Endothelial cell of umbilical vein (primary cell): ENCODE data around the gene HMG20B. TPM values are rescaled to one million over a fixed set of nuclear protein-coding genes. Genes with fewer than 3 reads are reported as not detected.

Experiments used
- BruUV-seq: library from RNA; stranded (reverse); fragments of 400-500 nt; replicated peaks from 2 replicates; lab custom pipeline; 2021; lab: Mats Ljungman, UMichigan
- CTCF ChIA-PET: fragments of 300-600, 350-600 bp; sonication (Branson Sonifier 250); formaldehyde crosslinking; loops from one replicate; lab custom pipeline; 2021; ENCODE audit warnings: antibody characterized with exemption, inconsistent platforms; lab: Charles Lee
- POLR2A ChIA-PET: fragments of 300-600, 350-600 bp; sonication (Branson Sonifier 250); formaldehyde crosslinking; loops from one replicate; lab custom pipeline; 2021; ENCODE audit warnings: antibody characterized with exemption, inconsistent platforms; lab: Charles Lee
- DNase-seq: peaks from one replicate; pipeline ENCODE4 v3.0.0-alpha.2; 2011; ENCODE audit warnings: low read depth, low spot score
- FAIRE-seq: peaks from 2 replicates; lab custom pipeline; 2011; peaks lifted over from hg19 to GRCh38; lab: Jason Lieb, UNC
- H2AFZ ChIP-seq: 2 replicates; pipeline ENCODE4 v1.6.0; 2012; ENCODE audit warnings: low read depth, low read length, control low read depth, inconsistent platforms
- H3K27ac ChIP-seq: 2 replicates; pipeline ENCODE4 v1.5.1; 2011; ENCODE audit warnings: low read depth, mild to moderate bottlenecking, control low read depth, low read length, moderate library complexity; ENCODE audit not compliant: insufficient read depth
- H3K27me3 ChIP-seq, 2 experiments: 2 replicates each; pipeline versions ENCODE4 v1.6.0 to v1.6.1; 2011; ENCODE audit warnings: low read length in 2 of 2, mixed read lengths in 1 of 2; ENCODE audit not compliant: control insufficient read depth in 2 of 2, insufficient read depth in 2 of 2
- H3K36me3 ChIP-seq, 2 experiments: 2 replicates in 1 of 2; 3 replicates in 1 of 2; pipeline ENCODE4 v1.5.1; 2011; ENCODE audit warnings: low read length in 2 of 2, mild to moderate bottlenecking in 1 of 2, moderate library complexity in 1 of 2; ENCODE audit not compliant: control insufficient read depth in 2 of 2, insufficient read depth in 2 of 2; ENCODE audit errors: extremely low read depth in 1 of 2
- H3K4me1 ChIP-seq: 3 replicates; pipeline ENCODE4 v1.5.1; 2011; ENCODE audit warnings: mild to moderate bottlenecking, low read length; ENCODE audit not compliant: control insufficient read depth, insufficient read depth; ENCODE audit errors: extremely low read depth
- H3K4me2 ChIP-seq: 2 replicates; pipeline ENCODE4 v1.6.1; 2011; ENCODE audit warnings: low read length, control low read depth, mixed read lengths; ENCODE audit not compliant: insufficient read depth
- H3K4me3 ChIP-seq, 3 experiments: fragments of 200-600 bp in 1 of 3; sonication (generic), shearing (Covaris generic) in 1 of 3; replicated peaks in 1 of 3; 2 replicates each; pipeline ENCODE4 v1.5.1; 2011 to 2016; ENCODE audit warnings: control low read depth in 3 of 3, low read length in 3 of 3, mild to moderate bottlenecking in 2 of 3, inconsistent platforms in 1 of 3, low read depth in 1 of 3, moderate library complexity in 1 of 3; ENCODE audit not compliant: insufficient read depth in 1 of 3
- H3K79me2 ChIP-seq: 2 replicates; pipeline ENCODE4 v1.6.0; 2012; ENCODE audit warnings: low read length, inconsistent platforms; ENCODE audit not compliant: control insufficient read depth, insufficient read depth
- H3K9ac ChIP-seq: replicated peaks from 2 replicates; pipeline ENCODE3; 2011; ENCODE audit warnings: low read length, control low read depth; ENCODE audit not compliant: insufficient read depth; ENCODE audit errors: extremely low read depth
- H3K9me1 ChIP-seq: replicated peaks from 3 replicates; pipeline ENCODE4 v1.6.0; 2011; ENCODE audit warnings: mild to moderate bottlenecking, low read length; ENCODE audit not compliant: control insufficient read depth, insufficient read depth; ENCODE audit errors: extremely low read depth
- H3K9me3 ChIP-seq: replicated peaks from 2 replicates; pipeline ENCODE4 v1.5.1; 2012; ENCODE audit warnings: low read length, inconsistent platforms; ENCODE audit not compliant: control insufficient read depth, insufficient read depth
- H4K20me1 ChIP-seq: replicated peaks from 2 replicates; pipeline ENCODE3; 2011; ENCODE audit warnings: mild to moderate bottlenecking, low read length; ENCODE audit not compliant: control insufficient read depth, insufficient read depth; ENCODE audit errors: extremely low read depth
- CTCF ChIP-seq, 2 donors: IDR thresholded peaks; 1 replicate in 1 of 2; 2 replicates in 1 of 2; pipeline ENCODE4 v1.5.1; 2011; ENCODE audit warnings: low read length in 2 of 2, mild to moderate bottlenecking in 2 of 2, moderate library complexity in 2 of 2, control low read depth in 1 of 2, inconsistent platforms in 1 of 2, low read depth in 1 of 2; ENCODE audit not compliant: insufficient read depth in 1 of 2; ENCODE audit errors: extremely low read depth in 1 of 2
- EZH2 ChIP-seq: IDR thresholded peaks from 2 replicates; pipeline ENCODE4 v1.6.1; 2012; ENCODE audit warnings: borderline replicate concordance, low read depth, mild to moderate bottlenecking, moderate library complexity, low read length, inconsistent platforms; ENCODE audit not compliant: severe bottlenecking
- FOS ChIP-seq: IDR thresholded peaks from 2 replicates; pipeline ENCODE4 v1.6.1; 2011; ENCODE audit warnings: mild to moderate bottlenecking, low read length, moderate library complexity, borderline replicate concordance; ENCODE audit not compliant: insufficient read depth
- GATA2 ChIP-seq: IDR thresholded peaks from 2 replicates; pipeline ENCODE4 v1.7.0; 2011; ENCODE audit warnings: low read depth, mild to moderate bottlenecking, moderate library complexity, mixed read lengths, low read length; ENCODE audit not compliant: insufficient read length, insufficient read depth
- JUN ChIP-seq: IDR thresholded peaks from 2 replicates; pipeline ENCODE4 v1.6.1; 2011; ENCODE audit warnings: borderline replicate concordance, low read depth; ENCODE audit not compliant: insufficient read length, insufficient read depth
- MYC ChIP-seq: IDR thresholded peaks from one replicate; pipeline ENCODE4 v1.6.1; 2011; ENCODE audit warnings: mild to moderate bottlenecking, low read depth, low read length
- POLR2A ChIP-seq: IDR thresholded peaks from 2 replicates; pipeline ENCODE4 v1.6.1; 2012; ENCODE audit warnings: low read depth, mild to moderate bottlenecking, control low read depth, low read length
- POLR2AphosphoS5 ChIP-seq: IDR thresholded peaks from 2 replicates; pipeline ENCODE4 v1.6.1; 2012; ENCODE audit warnings: low read depth, mild to moderate bottlenecking, control low read depth, low read length, moderate library complexity; ENCODE audit not compliant: insufficient read depth
- dilution Hi-C: fragments of 300-500 bp; cut with MboI; formaldehyde crosslinking; loops from one replicate; pipeline ENCODE4 v1.15.0; 2019; ENCODE audit warnings: low sequenced_read_pairs; ENCODE audit not compliant: extremely low pct_ligation_motif_present
- intact Hi-C: fragments of 100-400 bp; cut with micrococcal nuclease; formaldehyde crosslinking; loops from one replicate; pipeline ENCODE4 v1.10.0; 2022
- polyA plus RNA-seq, 4 experiments: library from polyadenylated mRNA; depleted of rRNA in 3 of 4; stranded (reverse) in 3 of 4; unstranded in 1 of 4; fragments of >200 nt; gene quantifications; 2 replicates each; pipeline versions ENCODE4 v1.2.1 to v1.2.3, GENCODE V29; 2011 to 2012; ENCODE audit warnings: missing spikeins in 1 of 4
- total RNA-seq: library from RNA; stranded (reverse); gene quantifications from 2 replicates; pipeline ENCODE4 v1.2.3, GENCODE V29; 2021
- TF ChIP-seq, protein P1 (sequence below): IDR thresholded peaks from 2 replicates; pipeline ENCODE4 v1.6.1; 2011; ENCODE audit not compliant: insufficient read depth, insufficient read length

The HMG20B gene
- total and polyA plus RNA-seq, 2 donors (not counting 3 experiments of a cell fraction or from before 2014, with no cell fraction given) = 53.2 to 98.2 TPM

- H2AFZ ChIP-seq = peak overlapping the region; percentile 94
- intact Hi-C loops = loop anchor here (1.0 kb wide), 1 partner anchor 32 kb away; no protein-coding TSS in a partner anchor
- POLR2A ChIA-PET = no interaction called here
- DNase-seq (no peak), FAIRE-seq (peak; percentile 33)
- no TSS peak for BruUV-seq
- H3K4me1 ChIP-seq = peaks cover 5% of the 10 kb centered on the region
- H3K4me3 ChIP-seq = peak overlapping the region; percentile 16 to 40 (median 25)
- H3K9ac ChIP-seq = peak overlapping the region; percentile 47
- CTCF ChIA-PET = interaction anchor here (0.8 to 4.1 kb wide), 11 partner anchors 9 to 41 kb away, joined by 3 to 22 read pairs (median 6); partner anchors contain the start of gene MFSD12
- no peaks in the 10 kb centered on the region for H3K9me3 ChIP-seq
- no peak overlapping the region for H3K27ac ChIP-seq
- H4K20me1 ChIP-seq = no peaks in the 10 kb centered on the region
- TF ChIP-seq JUN = no peak
- peak; percentile 62 to 80 for TF ChIP-seq CTCF (IDR thresholded peaks at IDR 0.05; ENCODE audit: extremely low read depth in 1 of 2, insufficient read depth in 1 of 2, low read depth in 1 of 2, low read length in 2 of 2)
- TF ChIP-seq POLR2A = no peak
- dilution Hi-C loops = no loop called here
- no peaks in the 10 kb centered on the region for H3K36me3 ChIP-seq
- no peaks in the 10 kb centered on the region for H3K79me2 ChIP-seq
- no peaks in the 10 kb centered on the region for H3K9me1 ChIP-seq
- H3K27me3 ChIP-seq = no peaks in the 10 kb centered on the region
- H3K4me2 ChIP-seq = peak overlapping the region; percentile 70
These were observed 13.4 kb downstream of the HMG20B start for GRCh38 chr19:3586127-3586626.

DNA sequence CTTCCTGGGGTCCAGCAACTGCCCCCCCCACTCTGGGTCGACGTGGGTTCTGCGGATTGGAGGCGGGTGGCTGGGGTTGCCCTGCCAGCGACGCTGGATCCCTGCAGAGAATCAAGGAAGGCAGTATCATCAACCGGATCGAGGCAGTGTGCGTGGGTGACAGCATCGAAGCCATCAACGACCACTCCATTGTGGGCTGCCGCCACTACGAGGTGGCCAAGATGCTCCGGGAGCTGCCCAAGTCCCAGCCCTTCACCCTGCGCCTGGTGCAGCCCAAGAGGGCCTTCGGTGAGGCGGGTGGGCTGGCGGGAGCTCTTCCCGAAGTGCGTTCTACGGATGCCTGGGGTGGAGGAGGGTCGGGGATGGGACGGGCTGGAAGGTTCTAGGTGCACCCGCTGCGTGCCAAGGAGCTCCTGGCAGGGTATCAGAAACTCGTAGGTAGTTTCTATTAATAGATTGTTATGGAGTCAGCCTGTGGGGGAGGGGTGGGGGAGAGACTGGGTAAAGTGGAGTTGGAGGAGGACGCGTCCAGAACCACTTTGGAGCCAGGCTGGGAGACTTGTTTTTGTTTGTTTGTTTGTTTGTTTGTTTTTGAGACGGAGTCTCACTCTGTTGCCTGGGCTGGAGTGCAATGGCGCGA, 14.1 kb downstream of the HMG20B start:
- intact Hi-C loops = loop anchor here (1.0 kb wide), 1 partner anchor 31 kb away; no protein-coding TSS in a partner anchor
- TF ChIP-seq MYC = no peak
- TF ChIP-seq POLR2AphosphoS5 = no peak
- TF ChIP-seq GATA2 = no peak
- TF ChIP-seq EZH2 = no peak
- no peak for TF ChIP-seq FOS
- no peak for TF ChIP-seq JUN
- TF ChIP-seq CTCF (IDR thresholded peaks at IDR 0.05; ENCODE audit: extremely low read depth in 1 of 2, insufficient read depth in 1 of 2, low read depth in 1 of 2, low read length in 2 of 2) = no peak
- TF ChIP-seq, protein P1, sequence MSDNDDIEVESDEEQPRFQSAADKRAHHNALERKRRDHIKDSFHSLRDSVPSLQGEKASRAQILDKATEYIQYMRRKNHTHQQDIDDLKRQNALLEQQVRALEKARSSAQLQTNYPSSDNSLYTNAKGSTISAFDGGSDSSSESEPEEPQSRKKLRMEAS = no peak
- TF ChIP-seq POLR2A = no peak
- Histone ChIP-seq H3K9me1 (no peaks in the 10 kb centered on the region), H3K9ac (no peak overlapping the region), H3K79me2 (no peaks in the 10 kb centered on the region), H3K27ac (no peak overlapping the region), H4K20me1 (no peaks in the 10 kb centered on the region), H3K27me3 (peaks cover 0 to under 1% of the 10 kb centered on the region in 2 experiments), H3K4me1 (peaks cover 5% of the 10 kb centered on the region), H2AFZ (no peak overlapping the region), H3K4me2 (no peak overlapping the region), H3K36me3 (no peaks in the 10 kb centered on the region), H3K9me3 (no peaks in the 10 kb centered on the region), H3K4me3 (no peak overlapping the region)
- dilution Hi-C loops = no loop called here
- ChIA-PET POLR2A (no interaction called here), CTCF (interaction anchor here (0.7 to 4.1 kb wide), 8 partner anchors 13 to 41 kb away, joined by 3 to 22 read pairs (median 4); no protein-coding TSS in a partner anchor)
- no TSS peak for BruUV-seq
- DNase-seq = no peak
- FAIRE-seq = no peak
